ENCODE measurements around the gene ASF1B.

The ASF1B gene

GRCh38 chr19:14091813-14092462 is 44.5 kb downstream of the ASF1B start:
- DNase-seq (ENCODE audit: low spot score in 2 of 2) (no peak), ATAC-seq (replicated peaks; ENCODE audit: extremely low read depth, poor library complexity, severe bottlenecking) (no peak)
- Mint-ChIP-seq H3K9me3 (no peaks in the 10 kb centered on the region), H3K27ac (ENCODE audit: low read depth) (peak overlapping the region; percentile 95), H3K4me1 (peaks cover 17% of the 10 kb centered on the region), H3K4me3 (peak overlapping the region; percentile 97), H3K27me3 (no peaks in the 10 kb centered on the region), H3K36me3 (ENCODE audit: insufficient read depth) (peaks cover 26% of the 10 kb centered on the region)

- Mint-ChIP-seq H3K36me3 (ENCODE audit: insufficient read depth) (peaks cover 26% of the 10 kb centered on the region), H3K27ac (ENCODE audit: low read depth) (peak overlapping the region; percentile 95), H3K27me3 (no peaks in the 10 kb centered on the region), H3K4me1 (peaks cover 17% of the 10 kb centered on the region), H3K9me3 (no peaks in the 10 kb centered on the region), H3K4me3 (peak overlapping the region; percentile 97)
- DNase-seq (ENCODE audit: low spot score in 2 of 2): peak; percentile 57 to 65
- ATAC-seq (replicated peaks; ENCODE audit: extremely low read depth, poor library complexity, severe bottlenecking): peak; percentile 47
Observed at GRCh38 chr19:14091081-14091812, 45.1 kb downstream of the ASF1B start.

GRCh38 chr19:14090509-14091080 is 45.8 kb downstream of the ASF1B start, which contains the start of gene SAMD1:
Gene SAMD1, minus strand, starts transcription at chr19:14090751.
- peaks cover 17% of the 10 kb centered on the region for H3K4me1 Mint-ChIP-seq
- peak within 1 kb of the TSS; percentile 97 for H3K4me3 Mint-ChIP-seq
- H3K36me3 Mint-ChIP-seq (ENCODE audit: insufficient read depth): peaks cover 26% of the 10 kb centered on the region
- H3K27me3 Mint-ChIP-seq: no peaks in the 10 kb centered on the region
- H3K27ac Mint-ChIP-seq (ENCODE audit: low read depth): peak within 1 kb of the TSS; percentile 95
- H3K9me3 Mint-ChIP-seq: no peaks in the 10 kb centered on the region
- ATAC-seq (replicated peaks; ENCODE audit: extremely low read depth, poor library complexity, severe bottlenecking): peak; percentile 66
- DNase-seq (ENCODE audit: low spot score in 2 of 2): peak in 1 of 2 donors; percentile 64

GRCh38 chr19:14089662-14090508 is 46.5 kb downstream of the ASF1B start:
- ATAC-seq (replicated peaks; ENCODE audit: extremely low read depth, poor library complexity, severe bottlenecking) (peak; percentile 21), DNase-seq (ENCODE audit: low spot score in 2 of 2) (peak in 1 of 2 donors; percentile 30)
- H3K27ac Mint-ChIP-seq (ENCODE audit: low read depth): peak overlapping the region; percentile 89

GRCh38 chr19:14089412-14089661 is 47.1 kb downstream of the ASF1B start:
- Mint-ChIP-seq H3K27me3 (no peaks in the 10 kb centered on the region), H3K4me1 (peaks cover 17% of the 10 kb centered on the region), H3K36me3 (ENCODE audit: insufficient read depth) (peaks cover 23% of the 10 kb centered on the region), H3K4me3 (peak overlapping the region; percentile 73), H3K9me3 (no peaks in the 10 kb centered on the region), H3K27ac (ENCODE audit: low read depth) (no peak overlapping the region)
- DNase-seq (ENCODE audit: low spot score in 2 of 2) (no peak), ATAC-seq (replicated peaks; ENCODE audit: extremely low read depth, poor library complexity, severe bottlenecking) (no peak)

More at GRCh38 chr19:14089662-14090508, 46.5 kb downstream of the ASF1B start:
- Mint-ChIP-seq H3K4me3 (peak overlapping the region; percentile 82), H3K9me3 (no peaks in the 10 kb centered on the region), H3K4me1 (peaks cover 17% of the 10 kb centered on the region), H3K36me3 (ENCODE audit: insufficient read depth) (peaks cover 26% of the 10 kb centered on the region), H3K27me3 (no peaks in the 10 kb centered on the region)

GRCh38 chr19:14088634-14089411 is 47.6 kb downstream of the ASF1B start:
- H3K4me3 Mint-ChIP-seq: peak overlapping the region; percentile 73
- H3K27me3 Mint-ChIP-seq: no peaks in the 10 kb centered on the region
- no peak overlapping the region for H3K27ac Mint-ChIP-seq (ENCODE audit: low read depth)
- H3K36me3 Mint-ChIP-seq (ENCODE audit: insufficient read depth): peaks cover 23% of the 10 kb centered on the region
- peaks cover 17% of the 10 kb centered on the region for H3K4me1 Mint-ChIP-seq
- H3K9me3 Mint-ChIP-seq: no peaks in the 10 kb centered on the region
- ATAC-seq (replicated peaks; ENCODE audit: extremely low read depth, poor library complexity, severe bottlenecking): no peak
- DNase-seq (ENCODE audit: low spot score in 2 of 2): no peak

GRCh38 chr19:14086098-14086497 is 50.3 kb downstream of the ASF1B start:
- Mint-ChIP-seq H3K4me3 (no peak overlapping the region), H3K36me3 (ENCODE audit: insufficient read depth) (peaks cover 20% of the 10 kb centered on the region)
- ATAC-seq (replicated peaks; ENCODE audit: extremely low read depth, poor library complexity, severe bottlenecking): no peak

GRCh38 chr19:14085309-14085995 is 50.9 kb downstream of the ASF1B start, which contains the start of gene C19orf67:
Gene C19orf67, minus strand, starts transcription at chr19:14085783. Its CDS starts 156 bp downstream, at chr19:14085627.
- DNase-seq (ENCODE audit: low spot score in 2 of 2) (no peak), ATAC-seq (replicated peaks; ENCODE audit: extremely low read depth, poor library complexity, severe bottlenecking) (no peak)
- peaks cover 17% of the 10 kb centered on the region for H3K4me1 Mint-ChIP-seq
- no peak within 1 kb of the TSS for H3K4me3 Mint-ChIP-seq
- no peaks in the 10 kb centered on the region for H3K9me3 Mint-ChIP-seq
- H3K27ac Mint-ChIP-seq (ENCODE audit: low read depth): no peak within 1 kb of the TSS
- H3K27me3 Mint-ChIP-seq: no peaks in the 10 kb centered on the region
- peaks cover 20% of the 10 kb centered on the region for H3K36me3 Mint-ChIP-seq (ENCODE audit: insufficient read depth)

More at GRCh38 chr19:14086098-14086497, 50.3 kb downstream of the ASF1B start:
- Mint-ChIP-seq H3K27ac (ENCODE audit: low read depth) (no peak overlapping the region), H3K27me3 (no peaks in the 10 kb centered on the region), H3K4me1 (peaks cover 11% of the 10 kb centered on the region), H3K9me3 (no peaks in the 10 kb centered on the region)
- DNase-seq (ENCODE audit: low spot score in 2 of 2): no peak

- ATAC-seq (replicated peaks; ENCODE audit: extremely low read depth, poor library complexity, severe bottlenecking) (no peak), DNase-seq (ENCODE audit: low spot score in 2 of 2) (no peak)
- peaks cover 7% of the 10 kb centered on the region for H3K36me3 Mint-ChIP-seq (ENCODE audit: insufficient read depth)
- no peaks in the 10 kb centered on the region for H3K27me3 Mint-ChIP-seq
- H3K27ac Mint-ChIP-seq (ENCODE audit: low read depth): no peak overlapping the region
- no peaks in the 10 kb centered on the region for H3K9me3 Mint-ChIP-seq
- H3K4me3 Mint-ChIP-seq: peak overlapping the region; percentile 82
- peaks cover 11% of the 10 kb centered on the region for H3K4me1 Mint-ChIP-seq
Observed at GRCh38 chr19:14082675-14082960, 53.8 kb downstream of the ASF1B start.

GRCh38 chr19:14081797-14082674 is 54.4 kb downstream of the ASF1B start:
- no peaks in the 10 kb centered on the region for H3K9me3 Mint-ChIP-seq
- no peak for DNase-seq (ENCODE audit: low spot score in 2 of 2)
- peaks cover 7% of the 10 kb centered on the region for H3K36me3 Mint-ChIP-seq (ENCODE audit: insufficient read depth)

More at GRCh38 chr19:14081797-14082674, 54.4 kb downstream of the ASF1B start:
- no peaks in the 10 kb centered on the region for H3K27me3 Mint-ChIP-seq
- H3K4me3 Mint-ChIP-seq: peak overlapping the region; percentile 82
- peak; percentile 34 for ATAC-seq (replicated peaks; ENCODE audit: extremely low read depth, poor library complexity, severe bottlenecking)
- peak overlapping the region; percentile 94 for H3K27ac Mint-ChIP-seq (ENCODE audit: low read depth)
- peaks cover 11% of the 10 kb centered on the region for H3K4me1 Mint-ChIP-seq

Measured in central memory CD8-positive, alpha-beta T cell (primary cell).